A549 (cell line): ENCODE results near the gene SLC1A2. TPM values are rescaled to one million over a fixed set of nuclear protein-coding genes. Genes with fewer than 3 reads are reported as not detected.

Source experiments
- ATAC-seq, 2 experiments: fragments of 200-7000 bp in 1 of 2; fragments of >200 bp in 1 of 2; cut with Nextera tagmentation in 1 of 2; cut with Tn5 transposase in 1 of 2; 3 replicates each; pipeline versions ENCODE4 v1.8.0 to v1.9.1; 2018 to 2020; ENCODE audit warnings: mild to moderate bottlenecking in 1 of 2, moderate library complexity in 1 of 2
- CTCF ChIA-PET: fragments of 300-600 bp; sonication (Branson Sonifier 250); formaldehyde crosslinking; extraction: SDS; loops from one replicate; lab custom pipeline; 2021; ENCODE audit warnings: antibody characterized with exemption, inconsistent platforms; lab: Yijun Ruan, JAX
- POLR2A ChIA-PET: fragments of 350-600 bp; formaldehyde crosslinking; extraction: SDS; loops from one replicate; lab custom pipeline; 2021; ENCODE audit warnings: antibody characterized with exemption, inconsistent platforms; lab: Yijun Ruan, JAX
- DNase-seq, 2 experiments: peaks; one replicate each; pipeline versions ENCODE4 v3.0.0 to v3.0.0-alpha.2; 2011 to 2016; ENCODE audit warnings: low read depth in 1 of 2, low spot score in 1 of 2
- FAIRE-seq: peaks from 2 replicates; lab custom pipeline; 2011; peaks lifted over from hg19 to GRCh38; lab: Jason Lieb, UNC
- H3K27ac ChIP-seq, 2 experiments: fragments of >200 bp; sonication (Bioruptor Twin); formaldehyde crosslinking; 3 replicates each; pipeline ENCODE4 v1.5.1; 2016 to 2017
- H3K4me1 ChIP-seq: fragments of >200 bp; sonication (Bioruptor Twin); formaldehyde crosslinking; 3 replicates; pipeline ENCODE4 v1.6.1; 2016
- H3K4me2 ChIP-seq: fragments of >200 bp; sonication (Bioruptor Twin); formaldehyde crosslinking; 3 replicates; pipeline ENCODE4 v1.6.1; 2016
- H3K4me3 ChIP-seq: fragments of >200 bp; sonication (Bioruptor Twin); formaldehyde crosslinking; 3 replicates; pipeline ENCODE4 v1.5.1; 2016
- H3K9me3 ChIP-seq: fragments of >200 bp; sonication (Bioruptor Twin); formaldehyde crosslinking; 3 replicates; pipeline ENCODE4 v1.6.1; 2016
- CBX2 ChIP-seq: fragments of 200-600 bp; sonication (generic); IDR thresholded peaks from 2 replicates; pipeline ENCODE4 v1.6.1; 2016; ENCODE audit warnings: low read depth, mild to moderate bottlenecking, borderline replicate concordance
- CBX8 ChIP-seq: fragments of 200-600 bp; sonication (generic); IDR thresholded peaks from 2 replicates; pipeline ENCODE4 v1.6.1; 2016
- CEBPB ChIP-seq, 2 experiments: fragments of >200 bp in 1 of 2; sonication (Bioruptor Twin) in 1 of 2; formaldehyde crosslinking in 1 of 2; IDR thresholded peaks; 2 replicates each; pipeline ENCODE4 v1.6.1; 2012 to 2016
- CHD2 ChIP-seq: fragments of 150-350 bp; IDR thresholded peaks from 2 replicates; pipeline ENCODE4 v1.6.1; 2014; ENCODE audit warnings: low read length; ENCODE audit not compliant: partially characterized antibody
- ESRRA ChIP-seq: fragments of 150-350 bp; IDR thresholded peaks from 2 replicates; pipeline ENCODE4 v1.6.1; 2014; ENCODE audit warnings: mild to moderate bottlenecking, low read length, borderline replicate concordance
- FOSL2 ChIP-seq, 2 experiments: fragments of 450-650 bp in 1 of 2; fragments of >200 bp in 1 of 2; sonication (Bioruptor Twin) in 1 of 2; formaldehyde crosslinking; IDR thresholded peaks; 2 replicates each; pipeline versions ENCODE4 v1.5.0 to v1.6.1; 2016 to 2020; ENCODE audit warnings: mild to moderate bottlenecking in 1 of 2, moderate library complexity in 1 of 2
- HEYL ChIP-seq: fragments of 250-450 bp; sonication (Bioruptor Pico); IDR thresholded peaks from 2 replicates; pipeline ENCODE4 v1.8.0; 2021; ENCODE audit warnings: mild to moderate bottlenecking, moderate library complexity
- JUN ChIP-seq, 2 experiments: fragments of >200 bp; sonication (Bioruptor Twin); formaldehyde crosslinking; IDR thresholded peaks; 2 replicates in 1 of 2; 3 replicates in 1 of 2; pipeline ENCODE4 v1.6.1; 2016 to 2017
- KDM1A ChIP-seq: fragments of 200-600 bp; sonication (generic); IDR thresholded peaks from 2 replicates; pipeline ENCODE4 v1.6.1; 2016; ENCODE audit warnings: low read depth, mild to moderate bottlenecking
- KDM5A ChIP-seq: fragments of 200-600 bp; sonication (generic); IDR thresholded peaks from 2 replicates; pipeline ENCODE4 v1.6.1; 2016; ENCODE audit warnings: antibody characterized with exemption, mild to moderate bottlenecking
- MAFK ChIP-seq: fragments of 450-650 bp; IDR thresholded peaks from 2 replicates; pipeline ENCODE4 v1.6.1; 2014; ENCODE audit not compliant: partially characterized antibody
- NR3C1 ChIP-seq: fragments of >200 bp; sonication (Bioruptor Twin); formaldehyde crosslinking; IDR thresholded peaks from 3 replicates; pipeline ENCODE4 v1.6.1; 2017
- RAD21 ChIP-seq, 2 experiments: fragments of >200 bp in 1 of 2; sonication (Bioruptor Twin) in 1 of 2; formaldehyde crosslinking in 1 of 2; IDR thresholded peaks in 1 of 2; conservative IDR thresholded peaks in 1 of 2; 2 replicates in 1 of 2; 3 replicates in 1 of 2; pipeline ENCODE4 v1.6.1; 2012 to 2018; ENCODE audit warnings: inconsistent platforms in 1 of 2
- RARB ChIP-seq: fragments of 250-450 bp; sonication (Bioruptor Pico); IDR thresholded peaks from 2 replicates; pipeline ENCODE4 v1.8.0; 2021; ENCODE audit warnings: mild to moderate bottlenecking, moderate library complexity
- REST ChIP-seq: fragments of 200-600 bp; sonication (generic); IDR thresholded peaks from 2 replicates; pipeline ENCODE4 v1.6.1; 2016; ENCODE audit warnings: antibody characterized with exemption, mild to moderate bottlenecking, moderate library complexity
- RFX5 ChIP-seq: fragments of 450-650 bp; IDR thresholded peaks from 2 replicates; pipeline ENCODE4 v1.7.1; 2014; ENCODE audit warnings: antibody characterized with exemption, mild to moderate bottlenecking, moderate library complexity
- SMC3 ChIP-seq: fragments of >200 bp; sonication (Bioruptor Twin); formaldehyde crosslinking; IDR thresholded peaks from 3 replicates; pipeline ENCODE4 v1.6.1; 2018; ENCODE audit warnings: inconsistent platforms
- ZC3H11A ChIP-seq: fragments of 450-650 bp; IDR thresholded peaks from 2 replicates; pipeline ENCODE4 v1.6.1; 2014; ENCODE audit warnings: antibody characterized with exemption, mild to moderate bottlenecking
- ZNF302 ChIP-seq: fragments of 250-450 bp; sonication (Bioruptor Pico); IDR thresholded peaks from 2 replicates; pipeline ENCODE4 v1.9.0; 2021; ENCODE audit warnings: inconsistent platforms, mild to moderate bottlenecking, moderate library complexity
- ZSCAN20 ChIP-seq: fragments of 250-450 bp; sonication (Bioruptor Pico); IDR thresholded peaks from 2 replicates; pipeline ENCODE4 v1.8.0; 2022; ENCODE audit warnings: mild to moderate bottlenecking, moderate library complexity
- WGBS: methylation state at CpG from one replicate; pipeline ENCODE4 v1.1.6; 2017; ENCODE audit errors: missing lambda C conversion rate; 5-methylcytosine and 5-hydroxymethylcytosine counted together
- polyA plus RNA-seq, 4 experiments: library from polyadenylated mRNA; depleted of rRNA in 3 of 4; stranded (reverse); fragments of >200 nt; fragmentation: RNase III in 1 of 4; extraction: RNeasy Plus Mini Kit Qiagen cat#74134 plus additional on column Dnase treatment in 1 of 4; gene quantifications; 2 replicates in 3 of 4; 3 replicates in 1 of 4; pipeline ENCODE4 v1.2.3, GENCODE V29; 2011 to 2017
- TF ChIP-seq, protein P1 (sequence below): IDR thresholded peaks from 2 replicates; pipeline ENCODE4 v1.6.1; 2012; ENCODE audit warnings: low read depth, borderline replicate concordance

Gene SLC1A2
- polyA plus RNA-seq, 2 of the 4 experiments (the other 2 are of a cell fraction), result 0.01 to 0.14 TPM

DNA sequence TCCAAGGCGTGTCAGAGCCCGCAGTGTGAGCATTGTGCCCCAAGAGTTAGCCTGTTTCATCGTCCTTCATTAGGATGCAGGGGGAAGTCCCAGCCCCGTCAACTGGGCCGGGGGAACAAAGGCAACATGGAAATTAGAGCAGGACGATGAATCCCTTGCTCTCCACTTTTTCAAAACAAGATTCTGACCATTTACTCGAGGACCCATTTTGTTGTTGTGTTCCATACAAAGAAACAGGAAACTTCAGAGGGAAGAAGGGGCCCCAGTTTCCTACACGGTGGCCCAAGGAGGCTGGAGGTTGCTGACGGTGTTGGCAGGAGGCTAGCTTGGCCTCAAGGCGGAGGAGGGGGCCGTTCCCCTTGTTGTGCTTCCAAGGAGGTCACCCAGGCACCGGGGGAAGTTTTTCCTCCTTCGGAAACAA is 44.0 kb upstream of the SLC1A2 start:
- POLR2A ChIA-PET, result no interaction called here
- no peak for ATAC-seq
- H3K9me3 ChIP-seq, result no peaks in the 10 kb centered on the region
- CTCF ChIA-PET, result interaction anchor here (0.8 to 1.5 kb wide), 5 partner anchors 9 to 807 kb away, joined by 3 to 5 read pairs (median 4); no protein-coding TSS in a partner anchor
- no peak overlapping the region for H3K27ac ChIP-seq
- no peak for DNase-seq
- no peak for TF ChIP-seq CBX2
- TF ChIP-seq KDM5A, result no peak
- TF ChIP-seq FOSL2 (IDR thresholded peaks at IDR 0.05), result no peak
- TF ChIP-seq FOSL2 (CRISPR knock-in tag; IDR thresholded peaks at IDR 0.05), result no peak
- TF ChIP-seq ESRRA, result no peak
- no peak for TF ChIP-seq RARB (CRISPR knock-in tag)
- TF ChIP-seq SMC3, result no peak
- TF ChIP-seq HEYL (CRISPR knock-in tag), result no peak
- no peak for TF ChIP-seq RFX5
- no peak for TF ChIP-seq MAFK
- no peak for TF ChIP-seq CHD2
- no peak for TF ChIP-seq KDM1A
- TF ChIP-seq RAD21 (conservative IDR thresholded peaks at IDR 0.05 in 1 of 2, IDR thresholded peaks at IDR 0.05 in 1 of 2), result no peak
- TF ChIP-seq ZSCAN20 (CRISPR knock-in tag), result no peak
- TF ChIP-seq, protein P1, sequence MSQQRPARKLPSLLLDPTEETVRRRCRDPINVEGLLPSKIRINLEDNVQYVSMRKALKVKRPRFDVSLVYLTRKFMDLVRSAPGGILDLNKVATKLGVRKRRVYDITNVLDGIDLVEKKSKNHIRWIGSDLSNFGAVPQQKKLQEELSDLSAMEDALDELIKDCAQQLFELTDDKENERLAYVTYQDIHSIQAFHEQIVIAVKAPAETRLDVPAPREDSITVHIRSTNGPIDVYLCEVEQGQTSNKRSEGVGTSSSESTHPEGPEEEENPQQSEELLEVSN, result no peak
- TF ChIP-seq REST, result no peak
- TF ChIP-seq, all 56 proteins: peak for 0
- H3K4me1 ChIP-seq, result no peaks in the 10 kb centered on the region
- H3K4me2 ChIP-seq, result no peak overlapping the region
- H3K4me3 ChIP-seq, result no peak overlapping the region
- no peak for FAIRE-seq
- 44% methylated on average over 13 of the region's 13 CpGs for WGBS

DNA sequence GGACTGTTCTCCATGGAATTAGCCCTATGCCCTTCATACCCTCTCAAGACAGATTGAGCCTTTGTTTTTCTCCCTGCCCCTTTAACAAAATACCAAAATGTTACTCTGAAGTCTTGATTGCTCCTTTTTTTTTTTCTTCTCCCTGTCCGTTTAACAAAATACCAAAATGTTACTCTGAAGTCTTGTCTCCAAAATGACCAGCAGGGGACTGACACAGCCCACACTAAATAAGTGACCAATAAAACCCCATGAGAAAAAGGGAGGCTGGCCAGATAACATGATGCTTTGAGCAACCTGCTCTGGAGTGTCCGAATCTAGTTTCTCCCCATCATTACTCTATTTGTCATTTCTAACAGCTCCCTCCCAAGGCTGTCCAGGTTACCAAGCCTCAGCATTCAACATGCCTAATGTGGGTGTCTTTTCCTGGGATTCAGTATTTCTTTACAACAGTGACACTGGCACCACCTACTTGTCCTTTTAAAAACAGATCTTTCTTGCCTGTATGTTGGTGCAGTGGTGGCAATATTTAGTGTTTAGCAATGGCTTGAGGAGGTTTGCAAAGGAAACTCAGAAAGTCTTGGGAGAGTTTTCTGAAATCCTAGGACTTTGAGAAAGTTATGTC is 42.7 kb upstream of the SLC1A2 start:
- CTCF ChIA-PET, result interaction anchor here (0.6 to 1.1 kb wide), 2 partner anchors 15 to 43 kb away, joined by 3 read pairs; partner anchors contain the start of gene SLC1A2
- H3K4me2 ChIP-seq, result no peak overlapping the region

More for the DNA sequence above, 42.7 kb upstream of the SLC1A2 start:
- Histone ChIP-seq H3K4me1 (no peaks in the 10 kb centered on the region), H3K9me3 (no peaks in the 10 kb centered on the region), H3K4me3 (no peak overlapping the region)
- POLR2A ChIA-PET, result no interaction called here
- 15% methylated on average over 2 of the region's 2 CpGs for WGBS
- no peak for DNase-seq
- TF ChIP-seq CEBPB (IDR thresholded peaks at IDR 0.05), result no peak
- TF ChIP-seq ZNF302 (CRISPR knock-in tag), result no peak
- no peak for TF ChIP-seq ZC3H11A
- TF ChIP-seq, protein P1, result no peak
- TF ChIP-seq NR3C1, result no peak
- TF ChIP-seq JUN (IDR thresholded peaks at IDR 0.05), result no peak
- no peak for TF ChIP-seq CBX8
- TF ChIP-seq, all 56 proteins: peak for 0
- no peak overlapping the region for H3K27ac ChIP-seq
- ATAC-seq (peak; percentile 36 to 43; a peak in 4 of 6 replicates), FAIRE-seq (no peak)
